Measurements from ENCODE around the gene OSCAR.

OSCAR gene

GRCh38 chr19:54100561-54100960, at the start of gene OSCAR:
OSCAR (minus strand) TSS chr19:54100803; CDS start chr19:54100792, 11 bp downstream.
- DNase-seq (ENCODE audit: low read depth in 3 of 3), result no peak

- no peak for DNase-seq (ENCODE audit: low read depth in 3 of 3)
Observed at GRCh38 chr19:54149021-54149812, 48.6 kb upstream of the OSCAR start.

- DNase-seq (ENCODE audit: low read depth in 3 of 3), result no peak
Observed at GRCh38 chr19:54148158-54148557, 47.6 kb upstream of the OSCAR start.

- DNase-seq (ENCODE audit: low read depth in 3 of 3), result no peak
Observed at GRCh38 chr19:54147676-54148075, 47.1 kb upstream of the OSCAR start.

GRCh38 chr19:54145541-54146158, 45.0 kb upstream of the OSCAR start:
- no peak for DNase-seq (ENCODE audit: low read depth in 3 of 3)

- DNase-seq (ENCODE audit: low read depth in 3 of 3), result no peak
Observed at GRCh38 chr19:54142166-54142780, 41.7 kb upstream of the OSCAR start.

GRCh38 chr19:54141356-54141755, 40.8 kb upstream of the OSCAR start:
- DNase-seq (ENCODE audit: low read depth in 3 of 3), result no peak

GRCh38 chr19:54138489-54139256, 38.1 kb upstream of the OSCAR start:
- no peak for DNase-seq (ENCODE audit: low read depth in 3 of 3)

GRCh38 chr19:54137699-54138488, 37.3 kb upstream of the OSCAR start, which contains the start of gene CNOT3:
CNOT3 (plus strand) TSS chr19:54137762; CDS start chr19:54142979, 5,217 bp downstream.
- no peak for DNase-seq (ENCODE audit: low read depth in 3 of 3)

- DNase-seq (ENCODE audit: low read depth in 3 of 3), result peak; percentile 97 to 99 (median 98)
Observed at GRCh38 chr19:54136864-54137698, 36.5 kb upstream of the OSCAR start.

GRCh38 chr19:54136086-54136863, 35.7 kb upstream of the OSCAR start:
- no peak for DNase-seq (ENCODE audit: low read depth in 3 of 3)

GRCh38 chr19:54133957-54134590, 33.5 kb upstream of the OSCAR start:
- DNase-seq (ENCODE audit: low read depth in 3 of 3), result no peak

GRCh38 chr19:54133312-54133956, 32.8 kb upstream of the OSCAR start:
- DNase-seq (ENCODE audit: low read depth in 3 of 3), result no peak

GRCh38 chr19:54129617-54129996, 29.0 kb upstream of the OSCAR start:
- no peak for DNase-seq (ENCODE audit: low read depth in 3 of 3)

- DNase-seq (ENCODE audit: low read depth in 3 of 3), result no peak
Observed at GRCh38 chr19:54128796-54129616, 28.4 kb upstream of the OSCAR start.

- DNase-seq (ENCODE audit: low read depth in 3 of 3), result no peak
Observed at GRCh38 chr19:54128441-54128725, 27.8 kb upstream of the OSCAR start.

- no peak for DNase-seq (ENCODE audit: low read depth in 3 of 3)
Observed at GRCh38 chr19:54127688-54128440, 27.3 kb upstream of the OSCAR start.

Measured in stimulated activated CD4-positive, alpha-beta T cell treated with anti-CD3 and anti-CD28 coated beads, TNF-alpha, amount 100 ng/mL, for 48 hours (primary cell).